ENCODE results near the gene PKN3. TPM values are rescaled to one million over a fixed set of nuclear protein-coding genes. Genes with fewer than 3 reads are reported as not detected.
A peak's percentile ranks its signal among the peaks of the same experiment; 100 is the strongest.

The PKN3 gene
- total and polyA plus RNA-seq, 9 of the 15 experiments (the other 6 are each of a cell fraction or from before 2014, with no cell fraction given) = 0.82 to 49.2 (median 19.7) TPM

DNA sequence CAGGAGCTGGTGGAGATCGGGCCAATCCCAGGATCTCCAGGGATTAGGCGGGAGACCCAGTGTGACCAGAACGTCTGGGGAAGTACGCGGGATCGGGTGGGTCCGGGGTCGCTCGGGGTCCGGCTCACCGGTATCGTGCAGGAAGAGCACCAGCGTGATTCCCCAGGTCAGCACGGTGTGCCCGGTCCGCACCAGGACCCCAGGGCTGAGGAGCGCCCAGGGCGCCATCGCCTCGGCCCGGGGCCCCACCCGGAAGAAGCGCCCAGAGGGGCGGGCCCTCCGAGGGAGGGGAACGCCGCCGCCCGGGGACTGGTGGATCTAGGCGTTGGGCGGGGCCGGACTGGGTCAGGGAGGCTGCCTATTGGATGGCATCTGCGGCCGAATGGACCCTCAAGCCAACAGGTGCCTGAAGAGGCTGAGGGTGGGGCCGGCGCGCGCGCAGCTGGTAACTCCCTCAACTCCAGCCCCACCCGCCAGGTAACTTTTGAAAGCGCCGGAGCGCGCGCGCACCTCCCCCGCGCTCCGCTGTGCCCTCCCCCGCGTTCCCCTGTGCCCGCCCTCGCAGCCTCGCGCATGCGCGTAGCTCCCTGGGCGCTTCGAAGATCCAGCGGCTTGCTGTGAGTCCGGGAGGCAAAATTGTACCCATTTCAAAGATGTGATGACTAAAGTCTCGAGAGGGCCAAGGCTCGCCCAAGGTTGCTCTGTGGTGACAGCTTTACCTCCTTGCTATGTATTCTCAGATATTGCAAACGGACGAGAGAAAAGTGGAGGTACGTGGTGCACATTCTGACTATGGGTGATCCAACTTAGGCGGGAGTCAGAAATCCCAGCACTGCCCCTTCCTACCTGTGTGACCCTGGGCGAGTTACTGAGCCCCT is 21.8 kb downstream of the PKN3 start, which contains the start of gene ZDHHC12 (continued):
- TF ChIP-seq HMGXB4 (CRISPR knock-in tag; IDR thresholded peaks at IDR 0.05) (peak; percentile 18; the same call in 1 of the 2 replicates), ZNF764 (CRISPR knock-in tag; IDR thresholded peaks at IDR 0.05; ENCODE audit: low read depth) (no peak), RBM34 (IDR thresholded peaks at IDR 0.05; ENCODE audit: borderline replicate concordance, insufficient read depth, low read length) (peak; percentile 43; the same call in 1 of the 2 replicates), ZNF311 (CRISPR knock-in tag; IDR thresholded peaks at IDR 0.05) (no peak), GTF2A2 (tag; IDR thresholded peaks at IDR 0.05) (peak; percentile 50; the same call in 1 of the 2 replicates), TRIM24 (IDR thresholded peaks at IDR 0.05) (peak in 1 of 2 experiments; percentile 43; a peak in 1 of 4 replicates), CC2D1A (IDR thresholded peaks at IDR 0.05) (peak; percentile 78), ZBTB17 (CRISPR knock-in tag; IDR thresholded peaks at IDR 0.05) (0 out of 2 replicates have a peak, but pooled peaks have one; percentile 27), SIN3B (IDR thresholded peaks at IDR 0.05; ENCODE audit: low read depth) (peak; percentile 60; the same call in 1 of the 2 replicates), BCLAF1 (IDR thresholded peaks at IDR 0.05; ENCODE audit: borderline replicate concordance in 1 of 2, control insufficient read depth in 1 of 2, low read depth in 2 of 2, low read length in 1 of 2) (0 out of 4 replicates have a peak, but pooled peaks have one; percentile 40 to 45), ZNF76 (CRISPR knock-in tag; IDR thresholded peaks at IDR 0.05; ENCODE audit: borderline replicate concordance) (no peak)
- TF ChIP-seq, protein P1, sequence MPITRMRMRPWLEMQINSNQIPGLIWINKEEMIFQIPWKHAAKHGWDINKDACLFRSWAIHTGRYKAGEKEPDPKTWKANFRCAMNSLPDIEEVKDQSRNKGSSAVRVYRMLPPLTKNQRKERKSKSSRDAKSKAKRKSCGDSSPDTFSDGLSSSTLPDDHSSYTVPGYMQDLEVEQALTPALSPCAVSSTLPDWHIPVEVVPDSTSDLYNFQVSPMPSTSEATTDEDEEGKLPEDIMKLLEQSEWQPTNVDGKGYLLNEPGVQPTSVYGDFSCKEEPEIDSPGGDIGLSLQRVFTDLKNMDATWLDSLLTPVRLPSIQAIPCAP (CRISPR knock-in tag; IDR thresholded peaks at IDR 0.05; ENCODE audit: borderline replicate concordance) = no peak
- TF ChIP-seq, protein P2, sequence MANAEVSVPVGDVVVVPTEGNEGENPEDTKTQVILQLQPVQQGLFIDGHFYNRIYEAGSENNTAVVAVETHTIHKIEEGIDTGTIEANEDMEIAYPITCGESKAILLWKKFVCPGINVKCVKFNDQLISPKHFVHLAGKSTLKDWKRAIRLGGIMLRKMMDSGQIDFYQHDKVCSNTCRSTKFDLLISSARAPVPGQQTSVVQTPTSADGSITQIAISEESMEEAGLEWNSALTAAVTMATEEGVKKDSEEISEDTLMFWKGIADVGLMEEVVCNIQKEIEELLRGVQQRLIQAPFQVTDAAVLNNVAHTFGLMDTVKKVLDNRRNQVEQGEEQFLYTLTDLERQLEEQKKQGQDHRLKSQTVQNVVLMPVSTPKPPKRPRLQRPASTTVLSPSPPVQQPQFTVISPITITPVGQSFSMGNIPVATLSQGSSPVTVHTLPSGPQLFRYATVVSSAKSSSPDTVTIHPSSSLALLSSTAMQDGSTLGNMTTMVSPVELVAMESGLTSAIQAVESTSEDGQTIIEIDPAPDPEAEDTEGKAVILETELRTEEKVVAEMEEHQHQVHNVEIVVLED (CRISPR knock-in tag; IDR thresholded peaks at IDR 0.05) = peak; percentile 86

Measured in K562 (cell line).